Mesothelial cell of epicardium (in vitro differentiated cells): ENCODE results near the gene PDLIM7. TPM values are rescaled to one million over a fixed set of nuclear protein-coding genes. Genes with fewer than 3 reads are reported as not detected.

Experiments used
- DNase-seq, 2 experiments: peaks; one replicate each; pipeline ENCODE4 v3.0.0; 2021; ENCODE audit warnings: low spot score in 2 of 2; ENCODE audit not compliant: unreplicated experiment in 2 of 2
- H3K27ac Mint-ChIP-seq: 2 replicates; pipeline ENCODE4 v1.8.0; 2021; ENCODE audit warnings: mixed read lengths
- H3K27me3 Mint-ChIP-seq: 2 replicates; pipeline ENCODE4 v1.8.0; 2021; ENCODE audit warnings: low read depth, mixed read lengths
- H3K36me3 Mint-ChIP-seq: 2 replicates; pipeline ENCODE4 v1.8.0; 2021; ENCODE audit warnings: mixed read lengths
- H3K4me1 Mint-ChIP-seq: 2 replicates; pipeline ENCODE4 v1.8.0; 2021; ENCODE audit warnings: mixed read lengths
- H3K4me3 Mint-ChIP-seq: 2 replicates; pipeline ENCODE4 v1.8.0; 2021; ENCODE audit warnings: mild to moderate bottlenecking, moderate library complexity, mixed read lengths
- H3K9me3 Mint-ChIP-seq: 2 replicates; pipeline ENCODE4 v1.8.0; 2021; ENCODE audit warnings: mixed read lengths
- CTCF ChIP-seq: fragments of 200-600 bp; sonication (generic); IDR thresholded peaks from one replicate; pipeline ENCODE4 v1.5.0; 2021; ENCODE audit warnings: antibody characterized with exemption; ENCODE audit not compliant: unreplicated experiment
- total RNA-seq: library from RNA; stranded (reverse); gene quantifications from 3 replicates; pipeline ENCODE4 v1.2.1, GENCODE V29; 2021

The PDLIM7 gene
- total RNA-seq, 1 donor from 2014 or later, result 494 TPM

- H3K36me3 Mint-ChIP-seq, result peaks cover 10% of the 10 kb centered on the region
- no peaks in the 10 kb centered on the region for H3K27me3 Mint-ChIP-seq
- peaks cover 65% of the 10 kb centered on the region for H3K4me1 Mint-ChIP-seq
- no peaks in the 10 kb centered on the region for H3K9me3 Mint-ChIP-seq
- TF ChIP-seq CTCF, result no peak
- peak overlapping the region; percentile 96 for H3K27ac Mint-ChIP-seq
- H3K4me3 Mint-ChIP-seq, result peak overlapping the region; percentile 74
- peak; percentile 71 to 77 for DNase-seq
These were observed 595 bp downstream of the PDLIM7 start for GRCh38 chr5:177496727-177497291.

- no peaks in the 10 kb centered on the region for H3K9me3 Mint-ChIP-seq
- TF ChIP-seq CTCF, result peak; percentile 54
- H3K4me3 Mint-ChIP-seq, result peak overlapping the region; percentile 74
- H3K36me3 Mint-ChIP-seq, result peaks cover 12% of the 10 kb centered on the region
- peaks cover 67% of the 10 kb centered on the region for H3K4me1 Mint-ChIP-seq
- peak overlapping the region; percentile 96 for H3K27ac Mint-ChIP-seq
- no peak for DNase-seq
- no peaks in the 10 kb centered on the region for H3K27me3 Mint-ChIP-seq
These were observed 1.2 kb downstream of the PDLIM7 start for GRCh38 chr5:177496070-177496726.

GRCh38 chr5:177495243-177496060 is 2.0 kb downstream of the PDLIM7 start:
- Mint-ChIP-seq H3K4me3 (peak overlapping the region; percentile 74), H3K4me1 (peaks cover 64% of the 10 kb centered on the region), H3K27me3 (no peaks in the 10 kb centered on the region), H3K27ac (peak overlapping the region; percentile 96), H3K36me3 (peaks cover 13% of the 10 kb centered on the region), H3K9me3 (no peaks in the 10 kb centered on the region)
- TF ChIP-seq CTCF, result no peak
- DNase-seq, result no peak

GRCh38 chr5:177494346-177495195 is 2.8 kb downstream of the PDLIM7 start:
- Mint-ChIP-seq H3K27me3 (no peaks in the 10 kb centered on the region), H3K9me3 (no peaks in the 10 kb centered on the region), H3K4me1 (peaks cover 55% of the 10 kb centered on the region), H3K4me3 (peak overlapping the region; percentile 74), H3K36me3 (peaks cover 13% of the 10 kb centered on the region), H3K27ac (peak overlapping the region; percentile 96)
- no peak for TF ChIP-seq CTCF
- DNase-seq, result peak; percentile 69 to 79

GRCh38 chr5:177493795-177494345 is 3.5 kb downstream of the PDLIM7 start:
- Mint-ChIP-seq H3K9me3 (no peaks in the 10 kb centered on the region), H3K4me3 (peak overlapping the region; percentile 39), H3K36me3 (peaks cover 15% of the 10 kb centered on the region), H3K27me3 (no peaks in the 10 kb centered on the region), H3K27ac (peak overlapping the region; percentile 96), H3K4me1 (peaks cover 50% of the 10 kb centered on the region)
- TF ChIP-seq CTCF, result no peak
- DNase-seq, result no peak
